ENCODE results near the gene KCNK10. TPM values are rescaled to one million over a fixed set of nuclear protein-coding genes. Genes with fewer than 3 reads are reported as not detected.
A peak's percentile ranks its signal among the peaks of the same experiment; 100 is the strongest.

The KCNK10 gene
- total RNA-seq, 1 donor from 2014 or later, result not detected

GRCh38 chr14:88256997-88257950, 65.8 kb downstream of the KCNK10 start:
- intact Hi-C loops (cut with DNase I), result no loop called here

GRCh38 chr14:88255798-88256197, 67.3 kb downstream of the KCNK10 start:
- H3K36me3 ChIP-seq, result no peaks in the 10 kb centered on the region
- H3K9me3 ChIP-seq, result no peaks in the 10 kb centered on the region
- no peak for DNase-seq (ENCODE audit: low spot score in 2 of 2)
- H3K4me1 ChIP-seq, result no peaks in the 10 kb centered on the region
- no peak overlapping the region for H3K27ac ChIP-seq
- H3K27me3 ChIP-seq, result no peaks in the 10 kb centered on the region
- no peak overlapping the region for H3K4me3 ChIP-seq
- no peak for TF ChIP-seq CTCF (IDR thresholded peaks at IDR 0.05)
- intact Hi-C loops (cut with DNase I), result no loop called here

More at GRCh38 chr14:88256997-88257950, 65.8 kb downstream of the KCNK10 start:
- DNase-seq (ENCODE audit: low spot score in 2 of 2), result no peak
- Histone ChIP-seq H3K36me3 (no peaks in the 10 kb centered on the region), H3K27ac (no peak overlapping the region), H3K4me1 (no peaks in the 10 kb centered on the region), H3K4me3 (no peak overlapping the region), H3K27me3 (no peaks in the 10 kb centered on the region), H3K9me3 (no peaks in the 10 kb centered on the region)
- TF ChIP-seq CTCF (IDR thresholded peaks at IDR 0.05), result no peak

GRCh38 chr14:88255196-88255595, 67.9 kb downstream of the KCNK10 start:
- DNase-seq (ENCODE audit: low spot score in 2 of 2), result no peak
- intact Hi-C loops (cut with DNase I), result no loop called here
- no peak for TF ChIP-seq CTCF (IDR thresholded peaks at IDR 0.05)
- Histone ChIP-seq H3K4me3 (no peak overlapping the region), H3K27ac (no peak overlapping the region), H3K4me1 (no peaks in the 10 kb centered on the region), H3K27me3 (no peaks in the 10 kb centered on the region), H3K36me3 (no peaks in the 10 kb centered on the region), H3K9me3 (no peaks in the 10 kb centered on the region)

- intact Hi-C loops (cut with DNase I), result no loop called here
- Histone ChIP-seq H3K27me3 (no peaks in the 10 kb centered on the region), H3K9me3 (no peaks in the 10 kb centered on the region), H3K4me1 (no peaks in the 10 kb centered on the region), H3K4me3 (no peak overlapping the region), H3K36me3 (no peaks in the 10 kb centered on the region), H3K27ac (no peak overlapping the region)
- no peak for TF ChIP-seq CTCF (IDR thresholded peaks at IDR 0.05)
- peak in 1 of 2 donors; percentile 12 for DNase-seq (ENCODE audit: low spot score in 2 of 2)
These were observed 70.6 kb downstream of the KCNK10 start for GRCh38 chr14:88252498-88252897.

- H3K4me3 ChIP-seq, result no peak overlapping the region
- no peaks in the 10 kb centered on the region for H3K27me3 ChIP-seq
- H3K9me3 ChIP-seq, result no peaks in the 10 kb centered on the region
- peak in 1 of 2 donors; percentile 35 for DNase-seq (ENCODE audit: low spot score in 2 of 2)
- no peaks in the 10 kb centered on the region for H3K4me1 ChIP-seq
- intact Hi-C loops (cut with DNase I), result no loop called here
- H3K27ac ChIP-seq, result no peak overlapping the region
- no peaks in the 10 kb centered on the region for H3K36me3 ChIP-seq
- TF ChIP-seq CTCF (IDR thresholded peaks at IDR 0.05), result no peak
These were observed 71.4 kb downstream of the KCNK10 start for GRCh38 chr14:88251650-88252049.

Measured in ascending aorta (tissue), 2 donors.